SK-N-MC (cell line): ENCODE data around the gene FBXL12.

Experiments
- EZH2 ChIP-seq: fragments of 200-600 bp; sonication (generic); IDR thresholded peaks from one replicate; pipeline ENCODE4 v1.6.1; 2017; ENCODE audit warnings: antibody characterized with exemption
- FOXP2 ChIP-seq: optimal IDR thresholded peaks from 2 replicates; pipeline ENCODE3; 2011; ENCODE audit warnings: mild to moderate bottlenecking, moderate library complexity; ENCODE audit not compliant: insufficient read depth; ENCODE audit errors: extremely low read length, control extremely low read depth
- POLR2AphosphoS5 ChIP-seq: IDR thresholded peaks from 2 replicates; pipeline ENCODE4 v1.6.1; 2012; ENCODE audit warnings: mild to moderate bottlenecking, low read depth, low read length, borderline replicate concordance

DNA sequence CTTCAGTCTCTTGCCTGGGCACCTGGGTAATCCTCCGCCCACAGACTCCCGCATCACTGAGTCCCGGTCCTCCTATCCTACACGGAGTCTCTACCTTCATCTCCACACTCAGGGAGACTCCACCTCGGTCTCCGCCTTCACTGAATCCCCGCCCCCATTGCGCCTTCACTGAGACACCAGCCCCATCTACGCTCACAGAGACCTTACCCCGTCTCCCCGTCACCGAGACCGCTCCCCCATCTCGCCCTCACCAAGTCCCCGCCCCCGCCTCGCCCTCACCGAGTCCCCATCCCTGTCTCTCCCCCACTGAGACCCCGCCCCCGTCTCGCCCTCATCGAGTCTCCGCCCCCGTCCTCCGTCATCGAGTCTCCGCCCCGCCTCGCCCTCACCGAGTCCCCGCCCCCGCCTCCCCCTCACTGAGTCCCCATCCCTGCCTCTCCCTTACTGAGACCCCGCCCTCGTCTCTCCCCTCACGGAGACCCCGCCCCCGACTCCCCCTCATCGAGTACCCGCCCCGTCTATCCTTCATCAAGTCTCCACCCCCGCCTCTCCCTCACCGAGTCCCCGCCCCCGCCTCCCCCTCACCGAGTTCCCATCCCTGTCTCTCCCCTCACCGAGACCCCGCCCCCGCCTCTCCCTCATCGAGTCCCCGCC is 27.2 kb downstream of the FBXL12 start:
- TF ChIP-seq POLR2AphosphoS5 (no peak), EZH2 (no peak), FOXP2 (no peak)
